ENCODE data around the gene CDH4.

Gene CDH4

GRCh38 chr20:61662968-61663331, 410.9 kb downstream of the CDH4 start:
- TF ChIP-seq TAF1 (IDR thresholded peaks at IDR 0.05; ENCODE audit: borderline replicate concordance, insufficient read depth, low read length) (no peak), FOXP2 (optimal IDR thresholded peaks at IDR 0.05; ENCODE audit: borderline replicate concordance, extremely low read depth, extremely low read length, insufficient read depth) (no peak), POLR2AphosphoS5 (IDR thresholded peaks at IDR 0.05; ENCODE audit: low read depth, low read length) (no peak), SIN3A (IDR thresholded peaks at IDR 0.05; ENCODE audit: borderline replicate concordance, insufficient read depth, low read length) (no peak), REST (IDR thresholded peaks at IDR 0.05; ENCODE audit: insufficient read depth in 1 of 2, low read depth in 2 of 2, low read length in 2 of 2) (no peak)

GRCh38 chr20:61663521-61664425, 411.7 kb downstream of the CDH4 start:
- TF ChIP-seq TAF1 (IDR thresholded peaks at IDR 0.05; ENCODE audit: borderline replicate concordance, insufficient read depth, low read length) (no peak), FOXP2 (optimal IDR thresholded peaks at IDR 0.05; ENCODE audit: borderline replicate concordance, extremely low read depth, extremely low read length, insufficient read depth) (no peak), SIN3A (IDR thresholded peaks at IDR 0.05; ENCODE audit: borderline replicate concordance, insufficient read depth, low read length) (no peak), POLR2AphosphoS5 (IDR thresholded peaks at IDR 0.05; ENCODE audit: low read depth, low read length) (no peak), REST (IDR thresholded peaks at IDR 0.05; ENCODE audit: insufficient read depth in 1 of 2, low read depth in 2 of 2, low read length in 2 of 2) (no peak)

- TF ChIP-seq REST (IDR thresholded peaks at IDR 0.05; ENCODE audit: insufficient read depth in 1 of 2, low read depth in 2 of 2, low read length in 2 of 2) (no peak), TAF1 (IDR thresholded peaks at IDR 0.05; ENCODE audit: borderline replicate concordance, insufficient read depth, low read length) (no peak), SIN3A (IDR thresholded peaks at IDR 0.05; ENCODE audit: borderline replicate concordance, insufficient read depth, low read length) (no peak), POLR2AphosphoS5 (IDR thresholded peaks at IDR 0.05; ENCODE audit: low read depth, low read length) (no peak), FOXP2 (optimal IDR thresholded peaks at IDR 0.05; ENCODE audit: borderline replicate concordance, extremely low read depth, extremely low read length, insufficient read depth) (no peak)
Measured at GRCh38 chr20:61664556-61665320, 412.7 kb downstream of the CDH4 start.

- no peak for TF ChIP-seq SIN3A (IDR thresholded peaks at IDR 0.05; ENCODE audit: borderline replicate concordance, insufficient read depth, low read length)
- no peak for TF ChIP-seq TAF1 (IDR thresholded peaks at IDR 0.05; ENCODE audit: borderline replicate concordance, insufficient read depth, low read length)
- no peak for TF ChIP-seq POLR2AphosphoS5 (IDR thresholded peaks at IDR 0.05; ENCODE audit: low read depth, low read length)
- no peak for TF ChIP-seq FOXP2 (optimal IDR thresholded peaks at IDR 0.05; ENCODE audit: borderline replicate concordance, extremely low read depth, extremely low read length, insufficient read depth)
- no peak for TF ChIP-seq REST (IDR thresholded peaks at IDR 0.05; ENCODE audit: insufficient read depth in 1 of 2, low read depth in 2 of 2, low read length in 2 of 2)
Measured at GRCh38 chr20:61665528-61666470, 413.7 kb downstream of the CDH4 start.

Data from PFSK-1 (cell line).